ENCODE data around the gene TRPV4.

GRCh38 chr12:109760031-109760929 lies 72.9 kb downstream of the TRPV4 start:
- TF ChIP-seq EZH2phosphoT487 (IDR thresholded peaks at IDR 0.05) (no peak), CTCF (IDR thresholded peaks at IDR 0.05) (no peak)

Data from neural progenitor cell (in vitro differentiated cells).